GM23338 (cell line): ENCODE results near the gene ANKUB1. TPM values are rescaled to one million over a fixed set of nuclear protein-coding genes. Genes with fewer than 3 reads are reported as not detected.

ENCODE experiments used
- ATAC-seq: fragments of 200-7000 bp; cut with Tn5 transposase; 3 replicates; pipeline ENCODE4 v1.9.1; 2020
- DNase-seq: peaks from one replicate; pipeline ENCODE4 v3.0.0-alpha.2; 2015; ENCODE audit warnings: low spot score
- H2AFZ ChIP-seq: fragments of 200-600 bp; sonication (generic); 2 replicates; pipeline ENCODE4 v1.8.0; 2016; ENCODE audit warnings: antibody characterized with exemption, mild to moderate bottlenecking, moderate library complexity
- H3F3A ChIP-seq: fragments of 200-600 bp; sonication (generic); replicated peaks from 2 replicates; pipeline ENCODE4 v1.8.0; 2017; ENCODE audit warnings: antibody characterized with exemption, mixed run types, low read depth
- H3K27ac ChIP-seq: fragments of 200-600 bp; sonication (generic); 2 replicates; pipeline ENCODE4 v1.6.1; 2016; ENCODE audit warnings: low read depth
- H3K27me3 ChIP-seq: fragments of 200-600 bp; sonication (generic); 2 replicates; pipeline ENCODE4 v1.8.0; 2016; ENCODE audit warnings: mild to moderate bottlenecking, mixed run types, moderate library complexity; ENCODE audit not compliant: insufficient read depth
- H3K36me3 ChIP-seq: fragments of 200-600 bp; sonication (generic); 2 replicates; pipeline ENCODE4 v1.8.0; 2016; ENCODE audit warnings: mild to moderate bottlenecking; ENCODE audit not compliant: insufficient read depth
- H3K4me1 ChIP-seq: fragments of 200-600 bp; sonication (generic); 2 replicates; pipeline ENCODE4 v1.8.0; 2016; ENCODE audit warnings: mild to moderate bottlenecking, moderate library complexity; ENCODE audit not compliant: insufficient read depth
- H3K4me2 ChIP-seq: fragments of 200-600 bp; sonication (generic); 2 replicates; pipeline ENCODE4 v1.7.1; 2017; ENCODE audit warnings: mixed run types
- H3K4me3 ChIP-seq: fragments of 200-600 bp; sonication (generic); 2 replicates; pipeline ENCODE4 v1.6.1; 2016; ENCODE audit warnings: mixed run types
- H3K79me2 ChIP-seq: fragments of 200-600 bp; sonication (generic); replicated peaks from 2 replicates; pipeline ENCODE4 v1.8.0; 2017; ENCODE audit warnings: mild to moderate bottlenecking; ENCODE audit not compliant: insufficient read depth
- H3K9me2 ChIP-seq: fragments of 200-600 bp; sonication (generic); 2 replicates; pipeline ENCODE4 v1.8.0; 2017; ENCODE audit not compliant: insufficient read depth
- H4K20me1 ChIP-seq: fragments of 200-600 bp; sonication (generic); replicated peaks from 2 replicates; pipeline ENCODE4 v1.8.0; 2017; ENCODE audit warnings: mild to moderate bottlenecking; ENCODE audit not compliant: insufficient read depth
- H3K27ac Mint-ChIP-seq: 2 replicates; pipeline ENCODE4 v1.8.0; 2020; ENCODE audit warnings: inconsistent platforms, mild to moderate bottlenecking, moderate library complexity, mixed read lengths
- H3K27me3 Mint-ChIP-seq: 3 replicates; pipeline ENCODE4 v1.8.0; 2022; ENCODE audit warnings: low read depth, mild to moderate bottlenecking, moderate library complexity, mixed read lengths, inconsistent platforms; ENCODE audit not compliant: insufficient read depth, poor library complexity
- H3K36me3 Mint-ChIP-seq: 3 replicates; pipeline ENCODE4 v1.8.0; 2021; ENCODE audit warnings: low read depth, mild to moderate bottlenecking, inconsistent platforms, moderate library complexity, mixed read lengths
- H3K4me1 Mint-ChIP-seq: 3 replicates; pipeline ENCODE4 v1.8.0; 2020; ENCODE audit warnings: mild to moderate bottlenecking, inconsistent platforms, mixed read lengths
- H3K4me3 Mint-ChIP-seq: 3 replicates; pipeline ENCODE4 v1.8.0; 2021; ENCODE audit warnings: moderate library complexity, mild to moderate bottlenecking, inconsistent platforms, mixed read lengths
- H3K9me3 Mint-ChIP-seq: 3 replicates; pipeline ENCODE4 v1.8.0; 2020; ENCODE audit warnings: moderate library complexity, mild to moderate bottlenecking, inconsistent platforms, mixed read lengths
- CREB1 ChIP-seq: fragments of 250-450 bp; sonication (Bioruptor Pico); IDR thresholded peaks from 2 replicates; pipeline ENCODE4 v1.5.0; 2020; ENCODE audit warnings: low read depth, mild to moderate bottlenecking, moderate library complexity
- CTCF ChIP-seq, 2 experiments: fragments of 200-600 bp in 1 of 2; sonication (generic) in 1 of 2; conservative IDR thresholded peaks; 2 replicates each; pipeline versions ENCODE4 v1.5.1 to v1.6.1; 2016 to 2017; ENCODE audit warnings: antibody characterized with exemption in 2 of 2, low read depth in 2 of 2, mild to moderate bottlenecking in 2 of 2, moderate library complexity in 1 of 2
- ETS1 ChIP-seq: IDR thresholded peaks from 2 replicates; pipeline ENCODE4 v1.6.1; 2016; ENCODE audit warnings: antibody characterized with exemption
- EZH2 ChIP-seq: fragments of 200-600 bp; sonication (generic); IDR thresholded peaks from one replicate; pipeline ENCODE4 v1.8.0; 2017; ENCODE audit warnings: antibody characterized with exemption, mild to moderate bottlenecking, low read depth; ENCODE audit not compliant: unreplicated experiment
- JUNB ChIP-seq: IDR thresholded peaks from one replicate; pipeline ENCODE4 v1.6.1; 2016; ENCODE audit warnings: antibody characterized with exemption; ENCODE audit not compliant: unreplicated experiment
- POLR2AphosphoS5 ChIP-seq: IDR thresholded peaks from 2 replicates; pipeline ENCODE4 v1.6.1; 2016; ENCODE audit warnings: antibody characterized with exemption, low read depth
- REST ChIP-seq: IDR thresholded peaks from one replicate; pipeline ENCODE4 v1.6.1; 2018; ENCODE audit warnings: antibody characterized with exemption; ENCODE audit not compliant: unreplicated experiment
- STAT1 ChIP-seq: IDR thresholded peaks from one replicate; pipeline ENCODE4 v1.6.1; 2016; ENCODE audit warnings: antibody characterized with exemption; ENCODE audit not compliant: unreplicated experiment
- ZNF462 ChIP-seq: fragments of 250-450 bp; sonication (Bioruptor Pico); IDR thresholded peaks from 2 replicates; pipeline ENCODE4 v1.5.0; 2020; ENCODE audit warnings: mild to moderate bottlenecking, moderate library complexity
- polyA plus RNA-seq: library from polyadenylated mRNA; unstranded; fragments of >200 nt; fragmentation: Nextera tagmentation; extraction: Ambion mirVana; gene quantifications from 2 replicates; pipeline ENCODE4 v1.2.1, GENCODE V29; 2016
- total RNA-seq: library from RNA; depleted of rRNA; stranded (reverse); fragments of >200 nt; shearing (Covaris generic); gene quantifications from 2 replicates; pipeline ENCODE4 v1.2.3, GENCODE V29; 2014

ANKUB1 gene
- total and polyA plus RNA-seq, 2 experiments from 2014 or later = not detected

GRCh38 chr3:149739396-149739795, 53.0 kb downstream of the ANKUB1 start (continued):
- TF ChIP-seq STAT1 (no peak), JUNB (no peak), ETS1 (no peak), REST (no peak)

GRCh38 chr3:149738876-149739275, 53.5 kb downstream of the ANKUB1 start:
- Mint-ChIP-seq H3K36me3 (peaks cover 14% of the 10 kb centered on the region), H3K27ac (no peak overlapping the region), H3K9me3 (no peaks in the 10 kb centered on the region), H3K27me3 (peaks cover 1% of the 10 kb centered on the region), H3K4me1 (no peaks in the 10 kb centered on the region), H3K4me3 (no peak overlapping the region)
- Histone ChIP-seq H3K4me1 (no peaks in the 10 kb centered on the region), H3K36me3 (no peaks in the 10 kb centered on the region), H3K27ac (no peak overlapping the region), H3K79me2 (no peaks in the 10 kb centered on the region), H3K9me2 (no peaks in the 10 kb centered on the region), H3K27me3 (no peaks in the 10 kb centered on the region), H3K4me2 (no peak overlapping the region), H2AFZ (no peak overlapping the region), H3K4me3 (no peak overlapping the region), H4K20me1 (no peaks in the 10 kb centered on the region), H3F3A (no peaks in the 10 kb centered on the region)
- DNase-seq = no peak
- ATAC-seq = no peak
- TF ChIP-seq ZNF462 (no peak), CREB1 (CRISPR knock-in tag) (no peak), CTCF (conservative IDR thresholded peaks at IDR 0.05; ENCODE audit: low read depth in 2 of 2) (no peak), EZH2 (no peak), REST (no peak), POLR2AphosphoS5 (no peak)
